SJSA1 (cell line): ENCODE data around the gene SERTAD1. TPM values are rescaled to one million over a fixed set of nuclear protein-coding genes. Genes with fewer than 3 reads are reported as not detected.
"Not testable (repeated sequence)": the region's sequence is repeated elsewhere in the genome, so short reads cannot be mapped to it uniquely, and the experiment has no call there.

Source experiments
- DNase-seq, 2 experiments: peaks; one replicate each; pipeline ENCODE4 v3.0.0-alpha.2; 2015 to 2020; ENCODE audit warnings: low spot score in 2 of 2, low read depth in 1 of 2
- H3K27ac ChIP-seq: fragments of 250-450 bp; sonication (Bioruptor Pico); 2 replicates; pipeline ENCODE4 v1.5.1; 2020; ENCODE audit warnings: mild to moderate bottlenecking, moderate library complexity
- H3K27me3 ChIP-seq: fragments of 250-450 bp; sonication (Bioruptor Pico); replicated peaks from 2 replicates; pipeline ENCODE4 v1.5.1; 2020; ENCODE audit warnings: mild to moderate bottlenecking, moderate library complexity
- H3K36me3 ChIP-seq: fragments of 250-450 bp; sonication (Bioruptor Pico); 2 replicates; pipeline ENCODE4 v1.5.1; 2020; ENCODE audit warnings: mild to moderate bottlenecking
- H3K4me1 ChIP-seq: fragments of 250-450 bp; sonication (Bioruptor Pico); replicated peaks from 2 replicates; pipeline ENCODE4 v1.6.1; 2021; ENCODE audit warnings: mild to moderate bottlenecking
- H3K4me3 ChIP-seq: fragments of 250-450 bp; sonication (Bioruptor Pico); 2 replicates; pipeline ENCODE4 v1.5.1; 2020; ENCODE audit warnings: mild to moderate bottlenecking
- H3K9me3 ChIP-seq: fragments of 250-450 bp; sonication (Bioruptor Pico); replicated peaks from 2 replicates; pipeline ENCODE4 v1.5.1; 2020; ENCODE audit warnings: mild to moderate bottlenecking
- total RNA-seq: library from RNA; depleted of rRNA; stranded (reverse); fragments of >200 nt; shearing (Covaris generic); gene quantifications from 2 replicates; pipeline ENCODE4 v1.2.3, GENCODE V29; 2014

The SERTAD1 gene
- total RNA-seq, 1 experiment from 2014 or later = 25.7 TPM

DNA sequence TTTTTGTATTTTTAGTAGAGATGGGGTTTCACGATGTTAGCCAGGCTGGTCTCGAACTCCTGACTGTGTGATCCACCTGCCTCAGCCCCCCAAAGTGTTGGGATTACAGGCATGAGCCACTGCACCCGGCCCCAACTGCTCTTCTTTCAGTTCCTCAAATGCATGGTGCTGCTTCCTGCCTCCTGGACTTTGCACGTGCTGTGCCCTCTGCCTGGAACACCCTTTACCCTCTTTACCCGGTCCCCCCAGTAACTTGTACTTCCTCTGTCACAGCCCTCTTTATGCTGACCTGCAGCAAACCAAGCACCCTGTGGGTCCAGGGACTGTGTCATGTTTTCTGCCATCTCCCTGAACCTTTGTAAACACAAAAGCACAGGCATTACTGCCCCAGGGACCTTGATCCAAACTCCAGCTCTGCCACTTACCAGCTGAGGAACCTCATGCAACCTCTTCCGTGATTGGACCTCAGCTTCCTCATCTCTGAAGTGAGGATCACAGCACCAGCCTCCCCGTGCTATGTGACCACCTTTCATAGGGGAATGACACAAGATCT is 36.0 kb upstream of the SERTAD1 start:
- peaks cover 5% of the 10 kb centered on the region for H3K27me3 ChIP-seq
- no peak for DNase-seq
- H3K4me3 ChIP-seq = no peak overlapping the region
- no peaks in the 10 kb centered on the region for H3K36me3 ChIP-seq
- H3K9me3 ChIP-seq = no peaks in the 10 kb centered on the region
- H3K27ac ChIP-seq = no peak overlapping the region
- H3K4me1 ChIP-seq = peaks cover 25% of the 10 kb centered on the region

DNA sequence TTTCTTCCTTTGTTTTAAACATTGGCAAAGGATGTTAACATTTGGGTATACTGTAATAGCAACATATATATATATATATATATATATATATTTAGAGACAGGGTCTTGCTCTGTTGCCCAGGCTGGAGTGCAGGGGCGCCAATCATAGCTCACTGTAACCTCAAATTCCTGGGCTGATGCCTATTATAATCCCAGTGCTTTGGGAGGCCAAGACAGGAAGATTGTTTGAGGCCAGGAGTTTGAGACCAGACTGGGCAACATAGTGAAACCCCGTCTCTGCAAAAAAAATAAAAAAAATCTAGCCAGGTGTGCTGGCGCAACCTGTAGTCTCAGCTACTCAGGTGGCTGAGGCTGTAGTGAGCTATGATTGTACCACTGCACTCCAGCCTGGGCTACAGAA is 34.4 kb upstream of the SERTAD1 start:
- no peaks in the 10 kb centered on the region for H3K27me3 ChIP-seq
- H3K27ac ChIP-seq = no peak overlapping the region
- H3K4me3 ChIP-seq = no peak overlapping the region
- H3K9me3 ChIP-seq = no peaks in the 10 kb centered on the region
- H3K4me1 ChIP-seq = peaks cover 15% of the 10 kb centered on the region
- DNase-seq = no peak
- no peaks in the 10 kb centered on the region for H3K36me3 ChIP-seq

DNA sequence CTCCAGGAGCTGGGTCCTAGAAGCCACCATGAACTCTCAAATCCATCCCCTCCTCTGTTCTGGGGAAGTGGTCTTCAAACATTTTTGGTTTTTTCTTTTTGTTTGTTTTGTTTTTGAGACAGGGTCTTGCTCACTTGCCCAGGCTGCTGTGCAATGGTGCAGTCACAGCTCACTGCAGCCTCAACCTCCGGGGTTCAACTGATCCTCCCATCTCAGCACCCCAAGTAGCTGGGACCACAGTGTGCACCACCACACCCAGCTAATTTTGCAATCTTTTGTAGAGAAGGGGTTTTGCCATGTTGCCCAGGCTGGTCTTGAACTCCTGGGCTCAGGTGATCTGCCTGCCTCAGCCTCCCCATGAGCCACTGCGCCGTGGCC is 32.8 kb upstream of the SERTAD1 start:
- Histone ChIP-seq H3K27me3 (no peaks in the 10 kb centered on the region), H3K4me1 (peaks cover under 1% of the 10 kb centered on the region), H3K9me3 (no peaks in the 10 kb centered on the region), H3K36me3 (no peaks in the 10 kb centered on the region), H3K27ac (no peak overlapping the region), H3K4me3 (no peak overlapping the region)
- no peak for DNase-seq

DNA sequence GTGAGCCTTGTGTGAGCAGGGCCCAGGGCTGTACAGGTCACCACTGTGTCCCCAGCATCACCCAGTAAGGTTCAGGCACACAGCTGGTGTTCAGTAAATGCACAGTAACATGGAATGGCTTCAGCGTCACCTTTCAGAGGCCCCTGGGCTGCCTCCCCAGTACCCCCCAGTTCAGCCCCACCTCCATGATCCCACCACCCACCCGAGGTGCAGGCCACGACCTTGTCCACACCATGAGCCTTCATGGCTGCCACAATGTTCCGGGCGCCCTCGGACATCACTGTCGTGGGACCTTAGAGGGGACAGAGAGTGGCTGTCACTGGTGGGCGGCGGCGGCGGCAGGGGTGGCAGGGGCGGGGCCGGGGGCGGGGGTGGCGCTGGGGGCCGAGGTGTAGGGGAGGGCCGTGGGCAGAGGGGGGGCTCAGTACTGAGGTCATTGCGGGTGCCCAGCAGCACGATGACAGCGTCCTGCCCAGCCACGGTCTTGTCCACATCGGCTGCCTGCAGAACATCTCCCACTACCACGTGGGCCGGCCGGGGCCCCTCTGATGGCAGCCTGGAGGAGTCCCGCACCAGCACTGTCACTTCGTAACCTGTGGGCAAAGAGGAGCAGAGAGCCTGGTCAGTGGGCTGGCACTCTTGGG is 32.3 kb upstream of the SERTAD1 start:
- Histone ChIP-seq H3K27me3 (no peaks in the 10 kb centered on the region), H3K4me1 (no peaks in the 10 kb centered on the region), H3K9me3 (no peaks in the 10 kb centered on the region), H3K27ac (no peak overlapping the region), H3K4me3 (no peak overlapping the region), H3K36me3 (no peaks in the 10 kb centered on the region)
- DNase-seq = no peak

DNA sequence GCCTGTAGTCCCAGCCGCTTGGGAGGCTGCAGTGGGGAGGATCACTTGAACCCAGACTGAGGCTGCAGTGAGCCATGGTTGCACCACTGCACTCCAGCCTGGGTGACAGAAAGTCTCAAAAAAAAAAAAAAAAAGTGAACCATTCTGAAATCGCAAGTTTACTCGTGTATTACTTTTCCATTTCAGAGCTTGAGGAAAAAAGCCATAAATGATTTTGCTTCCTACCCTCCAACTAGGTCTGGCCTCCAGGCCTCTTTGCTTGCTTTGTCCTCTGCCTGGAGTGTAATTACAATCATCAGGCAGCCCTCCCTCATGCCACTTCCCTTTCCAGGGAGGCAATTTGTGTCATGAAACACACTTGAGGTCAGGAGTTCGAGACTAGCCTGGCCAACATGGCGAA is 31.3 kb upstream of the SERTAD1 start:
- Histone ChIP-seq H3K4me1 (no peaks in the 10 kb centered on the region), H3K27me3 (no peaks in the 10 kb centered on the region), H3K36me3 (no peaks in the 10 kb centered on the region), H3K4me3 (no peak overlapping the region), H3K9me3 (no peaks in the 10 kb centered on the region), H3K27ac (no peak overlapping the region)
- no peak for DNase-seq

DNA sequence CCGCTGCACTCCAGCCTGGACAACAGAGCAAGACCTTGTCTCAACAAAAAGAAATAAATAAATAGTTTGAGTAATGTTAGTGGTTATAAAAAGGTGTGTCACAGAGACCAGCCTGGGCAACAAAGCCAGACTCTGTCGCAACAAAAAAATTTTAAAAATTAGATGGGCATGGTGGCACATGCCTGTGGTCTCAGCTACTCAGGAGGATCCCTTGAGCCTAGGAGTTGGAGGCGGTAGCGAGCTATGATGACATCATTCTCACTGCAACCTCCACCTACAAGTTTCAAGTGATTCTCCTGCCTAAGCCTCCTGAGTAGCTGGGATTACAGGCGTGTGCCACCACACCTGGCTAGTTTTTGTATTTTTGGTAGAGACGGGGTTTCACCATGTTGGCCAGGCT is 28.2 kb upstream of the SERTAD1 start:
- not testable (repeated sequence) for DNase-seq, H3K27me3 ChIP-seq, H3K4me1 ChIP-seq, H3K9me3 ChIP-seq, H3K4me3 ChIP-seq, H3K27ac ChIP-seq, H3K36me3 ChIP-seq

DNA sequence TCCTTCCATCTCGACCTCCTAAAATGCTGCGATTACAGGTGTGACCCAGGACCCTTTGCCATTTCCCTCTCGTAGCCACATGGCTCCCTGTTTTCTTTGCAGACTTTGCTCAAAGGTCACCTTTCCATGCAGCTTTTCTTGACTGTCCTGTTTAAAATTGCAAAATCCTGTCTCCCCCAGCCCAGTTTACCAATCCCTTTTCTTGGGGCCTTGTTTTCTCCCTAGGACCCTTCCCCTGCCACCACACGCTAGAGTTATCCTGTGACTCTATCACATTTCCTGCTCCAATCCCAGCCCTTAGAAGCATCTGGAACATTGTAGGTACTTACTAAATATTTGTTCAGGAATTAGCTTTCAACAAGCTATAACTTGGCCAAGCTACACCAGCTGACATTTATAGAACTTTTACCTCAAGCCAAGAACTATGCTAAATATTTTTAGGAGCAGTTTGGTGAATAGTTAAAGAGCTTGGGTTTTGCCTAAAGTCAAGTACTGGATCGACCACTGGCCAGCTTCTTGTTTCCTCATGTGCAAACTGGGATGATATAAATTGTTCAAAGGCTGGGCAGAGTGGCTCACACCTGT is 27.5 kb upstream of the SERTAD1 start:
- Histone ChIP-seq H3K27me3 (no peaks in the 10 kb centered on the region), H3K27ac (no peak overlapping the region), H3K36me3 (0 out of 2 replicates have a peak, but pooled peaks cover 3% of the 10 kb centered on the region), H3K4me3 (no peak overlapping the region), H3K9me3 (no peaks in the 10 kb centered on the region), H3K4me1 (no peaks in the 10 kb centered on the region)
- no peak for DNase-seq

DNA sequence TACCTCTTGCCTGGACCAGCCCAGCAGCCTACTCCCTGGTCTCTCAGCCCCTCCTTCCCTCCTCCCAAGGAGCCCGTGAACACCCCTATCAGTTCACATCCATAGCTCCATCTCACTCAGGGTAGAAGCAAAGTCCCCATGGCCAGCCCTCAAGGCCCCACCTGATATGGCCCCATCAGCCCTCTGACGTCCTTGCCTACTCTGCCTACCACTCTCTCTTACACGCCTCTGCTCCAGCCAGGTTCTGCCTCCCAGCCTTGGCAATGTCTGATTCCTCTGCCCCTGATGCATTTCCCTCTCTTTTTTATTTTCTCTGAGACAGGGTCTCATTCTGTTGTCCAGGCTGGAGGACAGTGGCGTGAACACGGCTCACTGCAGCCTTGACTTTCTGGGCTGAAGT is 26.2 kb upstream of the SERTAD1 start:
- Histone ChIP-seq H3K36me3 (0 out of 2 replicates have a peak, but pooled peaks cover 3% of the 10 kb centered on the region), H3K27ac (no peak overlapping the region), H3K4me1 (no peaks in the 10 kb centered on the region), H3K27me3 (no peaks in the 10 kb centered on the region), H3K9me3 (no peaks in the 10 kb centered on the region), H3K4me3 (no peak overlapping the region)
- no peak for DNase-seq

DNA sequence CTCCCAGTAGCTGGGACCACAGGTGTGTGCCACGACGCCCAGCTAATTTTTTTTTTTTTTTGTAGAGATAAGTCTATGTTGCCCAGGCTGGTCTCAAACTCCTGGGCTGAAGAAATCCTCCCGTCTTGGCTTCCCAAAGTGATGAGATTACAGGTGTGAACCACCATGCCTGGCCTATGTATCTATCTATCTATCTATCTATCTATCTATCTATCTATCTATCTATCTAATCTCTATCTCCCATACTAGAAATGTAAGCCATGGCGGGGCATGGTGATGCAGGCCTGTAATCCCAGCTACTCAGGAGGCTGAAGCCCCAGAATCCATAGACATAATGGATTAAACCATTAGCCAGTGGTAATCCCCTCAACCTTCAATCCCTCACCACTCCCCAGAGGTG is 24.9 kb upstream of the SERTAD1 start:
- Histone ChIP-seq H3K36me3 (0 out of 2 replicates have a peak, but pooled peaks cover 3% of the 10 kb centered on the region), H3K4me3 (no peak overlapping the region), H3K4me1 (no peaks in the 10 kb centered on the region), H3K27ac (no peak overlapping the region), H3K9me3 (no peaks in the 10 kb centered on the region), H3K27me3 (no peaks in the 10 kb centered on the region)
- DNase-seq = no peak

DNA sequence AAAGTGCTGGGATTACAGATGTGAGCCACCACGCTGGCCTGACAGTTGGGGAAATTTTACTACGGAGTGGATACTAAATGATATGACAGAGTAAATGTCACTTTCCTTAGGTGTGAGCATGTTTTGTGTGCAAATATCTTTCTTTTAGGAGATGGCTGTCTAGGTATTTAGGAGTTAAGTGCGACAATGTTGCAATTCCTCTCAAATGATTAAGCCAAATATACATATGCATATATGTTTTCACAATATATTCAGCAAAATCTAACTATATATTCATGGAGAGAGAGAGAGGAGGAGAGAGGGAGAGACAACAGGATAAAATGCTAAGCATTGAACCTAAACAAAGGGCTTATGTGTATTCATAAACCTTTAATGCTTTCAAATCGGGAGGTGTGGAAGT is 23.7 kb upstream of the SERTAD1 start:
- H3K9me3 ChIP-seq = no peaks in the 10 kb centered on the region
- no peak for DNase-seq
- H3K27me3 ChIP-seq = no peaks in the 10 kb centered on the region
- no peaks in the 10 kb centered on the region for H3K4me1 ChIP-seq
- H3K4me3 ChIP-seq = no peak overlapping the region
- no peak overlapping the region for H3K27ac ChIP-seq
- H3K36me3 ChIP-seq = 0 out of 2 replicates have a peak, but pooled peaks cover 3% of the 10 kb centered on the region

DNA sequence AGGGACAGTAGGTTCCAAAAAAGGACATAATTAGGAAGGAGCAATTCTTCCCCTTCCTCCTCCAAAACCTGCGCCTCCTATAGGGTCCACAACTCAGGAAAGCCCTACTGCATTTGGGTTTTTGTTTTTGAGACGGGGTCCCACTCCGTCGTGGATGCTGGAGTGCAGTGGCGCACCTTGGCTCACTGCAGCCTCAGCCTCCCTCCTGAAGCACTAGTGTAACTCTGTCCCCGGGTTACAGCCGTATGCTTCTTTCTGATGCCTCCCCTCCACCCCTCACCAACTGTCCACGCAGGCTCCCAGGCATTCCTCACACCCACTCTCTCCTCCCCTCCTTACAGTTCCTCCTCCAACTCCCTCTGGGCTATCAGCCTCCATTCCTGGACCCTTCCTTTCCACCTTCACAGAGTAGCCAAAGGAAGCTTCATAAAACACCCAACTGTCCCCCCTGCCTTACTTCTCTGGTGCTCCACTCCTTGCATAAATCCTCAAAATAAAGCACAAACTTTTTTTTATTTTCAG is 20.5 kb upstream of the SERTAD1 start:
- Histone ChIP-seq H3K4me1 (peaks cover 7% of the 10 kb centered on the region), H3K9me3 (no peaks in the 10 kb centered on the region), H3K4me3 (no peak overlapping the region), H3K27me3 (no peaks in the 10 kb centered on the region), H3K27ac (no peak overlapping the region), H3K36me3 (peaks cover 20% of the 10 kb centered on the region)
- no peak for DNase-seq

DNA sequence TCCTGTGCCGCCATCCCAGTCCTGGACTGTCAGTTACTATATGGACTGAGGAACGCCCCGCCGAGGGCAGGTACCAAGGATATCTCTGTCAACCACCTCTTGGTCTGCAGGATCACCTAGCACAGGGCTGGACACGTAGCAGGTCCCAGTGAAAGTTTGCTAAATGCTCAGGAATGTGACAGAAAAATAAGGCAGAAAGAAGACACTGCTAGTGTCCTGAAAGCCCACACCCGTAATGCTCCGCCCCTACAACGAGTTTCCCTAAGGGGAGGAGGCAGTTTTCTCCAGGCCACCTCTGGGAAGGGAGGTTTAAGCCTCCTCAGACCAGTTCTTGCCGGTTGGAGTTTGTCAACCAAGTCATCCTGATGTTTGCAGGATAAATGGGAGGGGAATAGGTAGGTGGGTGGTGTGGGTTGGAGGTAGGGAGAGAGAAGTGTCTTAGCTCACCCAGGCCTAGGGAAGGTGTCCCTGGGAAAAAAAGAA is 20.0 kb upstream of the SERTAD1 start:
- no peak overlapping the region for H3K4me3 ChIP-seq
- H3K27ac ChIP-seq = no peak overlapping the region
- peaks cover 7% of the 10 kb centered on the region for H3K4me1 ChIP-seq
- H3K9me3 ChIP-seq = no peaks in the 10 kb centered on the region
- peaks cover 25% of the 10 kb centered on the region for H3K36me3 ChIP-seq
- no peaks in the 10 kb centered on the region for H3K27me3 ChIP-seq
- no peak for DNase-seq

DNA sequence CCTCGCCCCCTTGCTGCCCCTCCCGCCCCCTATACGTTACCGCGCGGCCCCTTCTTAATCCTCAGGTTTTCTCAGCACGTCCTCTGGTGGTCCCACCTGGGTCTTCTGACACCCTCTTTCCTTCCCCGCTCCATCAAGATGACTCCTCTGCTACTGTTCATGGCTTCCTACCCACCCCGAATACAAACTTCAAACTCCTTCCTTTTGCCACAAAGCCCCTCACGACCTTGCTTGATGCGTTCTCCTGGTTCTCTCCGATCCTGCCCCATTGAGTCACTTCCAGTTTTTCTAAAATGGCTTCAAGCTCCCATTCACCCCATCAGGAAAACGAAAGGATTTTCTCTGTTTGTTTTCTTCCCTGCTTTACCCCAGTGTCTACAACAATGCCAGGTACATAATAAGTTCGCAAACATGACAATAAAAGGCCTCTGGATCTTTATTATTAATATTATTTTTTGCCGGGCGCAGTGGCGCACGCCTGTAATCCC is 19.1 kb upstream of the SERTAD1 start:
- Histone ChIP-seq H3K27me3 (no peaks in the 10 kb centered on the region), H3K36me3 (peaks cover 32% of the 10 kb centered on the region), H3K4me1 (peaks cover 7% of the 10 kb centered on the region), H3K27ac (peak overlapping the region; percentile 55), H3K9me3 (no peaks in the 10 kb centered on the region), H3K4me3 (peak overlapping the region; percentile 59)
- no peak for DNase-seq
